Stimulated activated CD4-positive, alpha-beta T cell treated with anti-CD3 and anti-CD28 coated beads, Interleukin-1b, Interleukin-23, amount 100 ng/mL, for 1 hour (primary cell): ENCODE data around the gene GLCE.

Experiments used
- DNase-seq, 2 donors: peaks; one replicate each; pipeline ENCODE4 v3.0.0-alpha.2; 2020; ENCODE audit warnings: low read depth in 2 of 2

The GLCE gene

GRCh38 chr15:69160141-69160993 is at the start of gene GLCE:
Gene GLCE, plus strand, starts transcription at chr15:69160635. Its CDS starts 95,172 bp downstream, at chr15:69255807.
- DNase-seq, result peak; percentile 85 to 93

- no peak for DNase-seq
Observed at GRCh38 chr15:69114331-69114928, 46.0 kb upstream of the GLCE start.

- DNase-seq, result no peak
Observed at GRCh38 chr15:69115031-69115430, 45.4 kb upstream of the GLCE start.

GRCh38 chr15:69116391-69116790 is 44.0 kb upstream of the GLCE start:
- no peak for DNase-seq

GRCh38 chr15:69117431-69117871 is 43.0 kb upstream of the GLCE start:
- no peak for DNase-seq

GRCh38 chr15:69118089-69118488 is 42.3 kb upstream of the GLCE start:
- no peak for DNase-seq

GRCh38 chr15:69119001-69119400 is 41.4 kb upstream of the GLCE start:
- no peak for DNase-seq

- no peak for DNase-seq
Observed at GRCh38 chr15:69119683-69120395, 40.6 kb upstream of the GLCE start.

GRCh38 chr15:69120732-69121131 is 39.7 kb upstream of the GLCE start:
- no peak for DNase-seq

- no peak for DNase-seq
Observed at GRCh38 chr15:69121198-69121828, 39.1 kb upstream of the GLCE start.

- DNase-seq, result no peak
Observed at GRCh38 chr15:69125236-69125635, 35.2 kb upstream of the GLCE start.

- DNase-seq, result no peak
Observed at GRCh38 chr15:69126054-69126469, 34.4 kb upstream of the GLCE start.

GRCh38 chr15:69127306-69127705 is 33.1 kb upstream of the GLCE start:
- no peak for DNase-seq

- DNase-seq, result no peak
Observed at GRCh38 chr15:69128667-69129311, 31.6 kb upstream of the GLCE start.

GRCh38 chr15:69131362-69132220 is 28.8 kb upstream of the GLCE start:
- DNase-seq, result no peak

GRCh38 chr15:69132430-69132829 is 28.0 kb upstream of the GLCE start:
- no peak for DNase-seq

- DNase-seq, result no peak
Observed at GRCh38 chr15:69132977-69133861, 27.2 kb upstream of the GLCE start.

- no peak for DNase-seq
Observed at GRCh38 chr15:69133862-69134519, 26.4 kb upstream of the GLCE start.

GRCh38 chr15:69134791-69135190 is 25.6 kb upstream of the GLCE start:
- DNase-seq, result no peak
